CD4-positive, alpha-beta T cell treated with Interleukin-4 for 4 hours (primary cell): ENCODE data around the gene PARD6G.
"Not testable (repeated sequence)": the region's sequence is repeated elsewhere in the genome, so short reads cannot be mapped to it uniquely, and the experiment has no call there.

ENCODE experiments used
- DNase-seq: peaks from one replicate; pipeline ENCODE4 v3.0.0-alpha.2; 2020

Gene PARD6G

GRCh38 chr18:80168346-80168745, 79.0 kb downstream of the PARD6G start:
- DNase-seq, result no peak

GRCh38 chr18:80167931-80168330, 79.4 kb downstream of the PARD6G start:
- no peak for DNase-seq

- no peak for DNase-seq
These were observed 80.0 kb downstream of the PARD6G start for GRCh38 chr18:80167331-80167730.

- DNase-seq, result no peak
These were observed 80.6 kb downstream of the PARD6G start for GRCh38 chr18:80166725-80167124.

GRCh38 chr18:80166240-80166639, 81.1 kb downstream of the PARD6G start:
- DNase-seq, result no peak

GRCh38 chr18:80164727-80165355, 82.5 kb downstream of the PARD6G start:
- DNase-seq, result not testable (repeated sequence)

GRCh38 chr18:80163183-80163582, 84.1 kb downstream of the PARD6G start:
- DNase-seq, result no peak

- DNase-seq, result no peak
These were observed 85.4 kb downstream of the PARD6G start for GRCh38 chr18:80161781-80162417.

GRCh38 chr18:80159713-80160636, 87.3 kb downstream of the PARD6G start:
- DNase-seq, result peak; percentile 13

- no peak for DNase-seq
These were observed 88.9 kb downstream of the PARD6G start for GRCh38 chr18:80158365-80158764.

- peak; percentile 71 for DNase-seq
These were observed 89.5 kb downstream of the PARD6G start for GRCh38 chr18:80157708-80158343.

GRCh38 chr18:80154293-80154692, 93.0 kb downstream of the PARD6G start:
- DNase-seq, result peak; percentile 36

GRCh38 chr18:80149667-80150066, 97.6 kb downstream of the PARD6G start:
- DNase-seq, result no peak

GRCh38 chr18:80148326-80149199, 98.8 kb downstream of the PARD6G start:
- DNase-seq, result no peak

- peak; percentile 65 for DNase-seq
These were observed 99.6 kb downstream of the PARD6G start for GRCh38 chr18:80147418-80148325.

GRCh38 chr18:80147037-80147417, 100.3 kb downstream of the PARD6G start:
- DNase-seq, result no peak

- no peak for DNase-seq
These were observed 102.0 kb downstream of the PARD6G start for GRCh38 chr18:80145196-80145804.

GRCh38 chr18:80143881-80144280, 103.4 kb downstream of the PARD6G start:
- no peak for DNase-seq

GRCh38 chr18:80140455-80140985, 106.8 kb downstream of the PARD6G start:
- no peak for DNase-seq

GRCh38 chr18:80137976-80138375, 109.3 kb downstream of the PARD6G start:
- no peak for DNase-seq
